ENCODE measurements around the gene LDAH.

LDAH gene

DNA sequence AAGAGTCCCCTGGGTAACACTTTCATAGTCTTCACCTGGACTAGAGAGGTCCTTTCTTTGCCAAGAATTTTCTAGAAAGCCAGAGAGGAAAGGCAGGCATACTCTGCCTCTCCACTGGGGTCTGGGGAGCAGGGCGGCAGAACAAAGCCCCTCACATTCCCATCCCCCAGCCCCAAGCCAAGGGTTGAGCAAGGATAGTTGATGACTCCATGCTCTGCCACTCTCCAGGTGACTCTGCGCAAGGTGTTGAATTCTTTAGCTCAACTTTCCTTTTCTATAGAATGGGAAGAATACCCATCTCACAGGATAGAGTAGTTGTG lies 158.9 kb downstream of the LDAH start:
- H3K4me3 ChIP-seq (ENCODE audit: low read depth, low read length): no peak overlapping the region
- no peak for TF ChIP-seq CTCF (IDR thresholded peaks at IDR 0.05; ENCODE audit: borderline replicate concordance, insufficient read depth, low read depth, low read length)

DNA sequence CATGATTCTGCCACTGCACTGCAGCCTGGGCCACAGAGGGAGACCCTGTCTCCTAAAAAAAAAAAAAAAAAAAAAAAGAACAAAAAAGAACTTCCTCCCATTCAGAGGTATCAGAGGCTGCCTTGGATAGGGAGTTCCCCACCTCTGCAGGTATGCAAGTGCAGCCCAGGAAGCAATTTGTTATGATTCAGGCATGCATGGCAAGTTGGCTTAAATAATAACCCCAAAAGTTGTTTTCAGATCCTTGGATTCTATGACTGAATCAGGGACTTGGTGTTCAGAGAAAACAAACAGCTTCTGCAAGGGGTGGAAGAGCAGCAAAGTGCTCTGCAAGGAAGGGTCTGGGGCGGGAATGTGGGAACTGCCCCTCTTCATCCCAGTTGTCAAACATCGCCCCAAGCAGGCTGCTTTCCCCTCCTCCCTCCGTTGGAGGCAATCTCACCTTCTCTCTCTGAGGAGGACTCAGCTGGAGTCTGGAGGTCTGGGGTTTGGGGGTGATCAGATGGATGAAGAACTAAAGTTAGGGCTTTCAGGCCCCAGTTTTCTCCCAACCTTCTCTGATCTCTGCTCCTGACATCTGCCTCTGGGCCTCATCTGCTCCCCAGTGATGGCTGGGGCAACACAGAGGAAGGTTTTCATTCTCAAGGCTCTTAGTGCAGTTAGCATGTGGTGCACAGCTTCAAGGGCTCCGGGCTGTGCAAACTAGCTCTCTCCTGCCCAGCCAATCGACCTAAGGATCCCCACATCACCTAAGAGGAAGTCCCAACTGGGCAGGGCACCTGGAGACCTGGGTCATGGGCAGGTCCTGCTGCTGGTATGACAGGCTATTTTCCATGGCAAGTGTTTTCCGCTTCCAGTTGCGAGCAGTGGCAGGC lies 159.5 kb downstream of the LDAH start:
- no peak for TF ChIP-seq CTCF (IDR thresholded peaks at IDR 0.05; ENCODE audit: borderline replicate concordance, insufficient read depth, low read depth, low read length)
- H3K4me3 ChIP-seq (ENCODE audit: low read depth, low read length): no peak overlapping the region

GRCh38 chr2:20662308-20662937 lies 160.5 kb downstream of the LDAH start:
- TF ChIP-seq CTCF (IDR thresholded peaks at IDR 0.05; ENCODE audit: borderline replicate concordance, insufficient read depth, low read depth, low read length): no peak
- H3K4me3 ChIP-seq (ENCODE audit: low read depth, low read length): no peak overlapping the region

GRCh38 chr2:20661421-20662307 lies 161.2 kb downstream of the LDAH start:
- H3K4me3 ChIP-seq (ENCODE audit: low read depth, low read length): no peak overlapping the region
- TF ChIP-seq CTCF (IDR thresholded peaks at IDR 0.05; ENCODE audit: borderline replicate concordance, insufficient read depth, low read depth, low read length): peak; percentile 96

- no peak for TF ChIP-seq CTCF (IDR thresholded peaks at IDR 0.05; ENCODE audit: borderline replicate concordance, insufficient read depth, low read depth, low read length)
Observed at GRCh38 chr2:20660506-20661420, 162.1 kb downstream of the LDAH start.

DNA sequence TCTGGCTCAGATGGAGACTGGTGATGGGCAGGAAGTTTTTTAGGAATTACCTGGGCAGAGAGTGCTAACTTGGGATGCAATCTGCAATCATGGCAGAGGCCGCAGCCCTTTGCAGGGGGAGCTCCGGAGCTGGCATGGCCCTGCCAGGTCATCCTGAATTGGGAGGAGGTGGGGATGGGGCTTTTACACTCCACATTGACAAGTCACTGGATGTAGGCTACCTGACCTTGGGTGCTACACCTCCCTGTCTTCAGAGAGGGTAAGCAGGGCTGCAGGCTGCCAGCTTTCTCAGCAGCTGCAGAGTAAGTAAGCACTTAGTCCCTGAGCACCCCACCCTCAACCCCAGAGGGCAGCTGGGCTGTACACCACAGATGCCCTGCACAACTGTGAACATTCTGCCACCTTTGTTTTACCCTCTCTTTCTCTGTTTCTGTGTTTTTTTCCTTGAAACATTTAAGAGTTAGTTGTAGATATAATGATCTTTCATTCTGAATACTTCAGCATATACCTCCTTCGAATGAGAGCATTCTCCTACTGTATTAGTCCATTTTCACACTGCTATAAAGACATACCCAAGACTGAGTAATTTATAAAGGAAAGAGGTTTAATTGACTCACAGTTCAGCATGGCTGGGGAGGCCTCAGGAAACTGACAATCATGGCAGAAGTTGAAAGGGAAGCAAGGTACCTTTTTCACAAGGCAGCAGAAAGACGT lies 165.2 kb downstream of the LDAH start:
- no peak overlapping the region for H3K4me3 ChIP-seq (ENCODE audit: low read depth, low read length)
- no peak for TF ChIP-seq CTCF (IDR thresholded peaks at IDR 0.05; ENCODE audit: borderline replicate concordance, insufficient read depth, low read depth, low read length)

More at GRCh38 chr2:20660506-20661420, 162.1 kb downstream of the LDAH start:
- no peak overlapping the region for H3K4me3 ChIP-seq (ENCODE audit: low read depth, low read length)

Measured in GM12875 (cell line).